GM18870 (cell line): Measurements from ENCODE around the gene CMC2.

ENCODE experiments used
- ATAC-seq: cut with Tn5 transposase; IDR thresholded peaks from one replicate; pipeline ENCODE4 v1.9.1; 2021; ENCODE audit warnings: moderate library complexity; ENCODE audit not compliant: unreplicated experiment

CMC2 gene

GRCh38 chr16:81003610-81004460 is 2.9 kb downstream of the CMC2 start:
- ATAC-seq = no peak

- no peak for ATAC-seq
Observed at GRCh38 chr16:81003064-81003463, 3.6 kb downstream of the CMC2 start.

- no peak for ATAC-seq
Observed at GRCh38 chr16:81001330-81001729, 5.4 kb downstream of the CMC2 start.

- no peak for ATAC-seq
Observed at GRCh38 chr16:81000873-81001272, 5.8 kb downstream of the CMC2 start.

- ATAC-seq = no peak
Observed at GRCh38 chr16:80997964-80998620, 8.6 kb downstream of the CMC2 start.

- ATAC-seq = peak; percentile 58
Observed at GRCh38 chr16:80997139-80997798, 9.4 kb downstream of the CMC2 start.

GRCh38 chr16:80996688-80997138 is 10.0 kb downstream of the CMC2 start:
- no peak for ATAC-seq

- no peak for ATAC-seq
Observed at GRCh38 chr16:80994451-80994850, 12.2 kb downstream of the CMC2 start.

- ATAC-seq = no peak
Observed at GRCh38 chr16:80993834-80994233, 12.9 kb downstream of the CMC2 start.

GRCh38 chr16:80993307-80993706 is 13.4 kb downstream of the CMC2 start:
- no peak for ATAC-seq

- ATAC-seq = no peak
Observed at GRCh38 chr16:80992676-80993293, 13.9 kb downstream of the CMC2 start.

GRCh38 chr16:80991792-80992430 is 14.8 kb downstream of the CMC2 start:
- ATAC-seq = no peak

- no peak for ATAC-seq
Observed at GRCh38 chr16:80990978-80991377, 15.7 kb downstream of the CMC2 start.

GRCh38 chr16:80990577-80990976 is 16.1 kb downstream of the CMC2 start:
- no peak for ATAC-seq

GRCh38 chr16:80989801-80990200 is 16.9 kb downstream of the CMC2 start:
- no peak for ATAC-seq

- no peak for ATAC-seq
Observed at GRCh38 chr16:80988756-80989155, 17.9 kb downstream of the CMC2 start.

- no peak for ATAC-seq
Observed at GRCh38 chr16:80986557-80986956, 20.1 kb downstream of the CMC2 start.

- no peak for ATAC-seq
Observed at GRCh38 chr16:80985611-80986010, 21.1 kb downstream of the CMC2 start.

GRCh38 chr16:80984124-80984892 is 22.4 kb downstream of the CMC2 start:
- no peak for ATAC-seq

GRCh38 chr16:80982646-80983045 is 24.0 kb downstream of the CMC2 start:
- no peak for ATAC-seq
